Fibroblast of peridontal ligament (primary cell): Measurements from ENCODE around the gene DMRTA2.
"Not testable (repeated sequence)": the region's sequence is repeated elsewhere in the genome, so short reads cannot be mapped to it uniquely, and the experiment has no call there.

Experiments used
- DNase-seq: peaks from one replicate; pipeline ENCODE4 v3.0.0-alpha.2; 2010; ENCODE audit errors: extremely low read depth

The DMRTA2 gene

DNA sequence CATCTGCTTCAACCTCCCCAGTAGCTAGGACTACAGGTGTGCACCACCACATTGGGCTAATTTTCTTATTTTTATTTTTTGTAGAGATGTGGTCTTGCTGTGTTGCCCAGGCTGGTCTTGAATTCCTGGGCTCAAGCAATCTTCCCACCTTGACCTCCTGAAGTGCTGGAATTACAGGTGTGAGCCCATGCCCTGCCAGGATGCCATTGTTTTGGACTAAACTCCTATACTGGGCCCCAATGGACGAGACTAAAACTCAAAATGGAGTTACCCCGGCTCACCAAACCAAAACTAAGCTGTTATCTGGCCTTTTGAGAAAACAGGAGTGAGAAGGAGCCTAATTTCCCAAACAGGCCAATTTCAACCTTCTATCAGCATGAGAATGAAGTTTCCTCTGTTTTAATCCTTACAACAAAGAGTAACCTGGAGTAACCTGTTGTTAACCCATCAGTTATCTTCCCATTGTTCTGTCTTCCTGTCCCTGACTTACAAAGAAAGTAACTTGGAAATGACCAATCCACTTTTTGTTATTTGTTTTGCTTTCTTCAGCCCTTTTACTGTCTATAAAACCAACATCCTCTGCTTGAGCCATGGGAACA lies 29.6 kb downstream of the DMRTA2 start:
- no peak for DNase-seq

- not testable (repeated sequence) for DNase-seq
These were observed 41.7 kb downstream of the DMRTA2 start for GRCh38 chr1:50381551-50381950.

- DNase-seq: no peak
These were observed 44.5 kb downstream of the DMRTA2 start for GRCh38 chr1:50378770-50379169.

GRCh38 chr1:50373532-50373931 lies 49.7 kb downstream of the DMRTA2 start:
- DNase-seq: no peak

DNA sequence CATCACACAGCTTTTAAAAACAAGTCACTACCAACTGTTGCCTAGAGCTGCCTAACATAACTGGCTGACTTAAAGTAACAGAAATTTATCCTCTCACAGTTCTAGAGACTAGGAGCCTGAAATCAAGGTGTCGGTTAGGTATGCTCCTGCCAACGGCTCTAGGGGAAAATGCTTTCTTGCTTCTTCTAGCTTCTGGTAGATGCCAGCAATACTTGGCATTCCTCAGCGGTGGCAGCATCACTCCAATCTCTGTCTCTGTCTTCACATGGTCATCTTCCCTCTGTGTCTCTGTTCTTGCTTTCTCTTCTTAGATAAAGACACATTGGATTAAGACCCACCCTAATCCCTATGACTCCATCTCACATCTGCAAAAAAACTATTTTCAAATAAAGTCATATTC lies 51.5 kb downstream of the DMRTA2 start:
- DNase-seq: no peak

DNA sequence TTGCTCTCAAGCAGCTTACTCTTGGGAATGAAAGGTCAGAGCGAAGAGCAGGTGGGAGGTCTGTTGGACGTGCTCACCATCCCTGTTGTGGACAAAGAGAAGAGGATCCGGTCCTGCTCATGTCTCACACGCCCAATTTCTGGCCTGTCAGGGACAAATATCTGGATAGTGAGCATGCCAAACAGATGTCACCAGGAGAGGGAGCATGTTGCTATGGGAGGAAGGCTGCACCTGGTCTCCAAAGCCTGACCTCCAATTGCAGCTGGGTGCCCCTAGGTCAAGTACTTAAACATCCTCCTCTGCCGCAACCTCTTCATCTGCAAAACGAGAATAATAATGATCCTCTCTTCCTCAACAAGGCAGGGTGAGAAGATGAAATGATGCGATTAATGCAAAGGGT lies 53.4 kb downstream of the DMRTA2 start:
- DNase-seq: no peak

- DNase-seq: no peak
These were observed 54.1 kb downstream of the DMRTA2 start for GRCh38 chr1:50369008-50369634.

- DNase-seq: peak; percentile 17
These were observed 54.9 kb downstream of the DMRTA2 start for GRCh38 chr1:50368179-50369007.
